Upper lobe of right lung (tissue), 1 donor: ENCODE measurements around the gene GPBP1L1. TPM values are rescaled to one million over a fixed set of nuclear protein-coding genes. Genes with fewer than 3 reads are reported as not detected.
"Not testable (repeated sequence)": the region's sequence is repeated elsewhere in the genome, so short reads cannot be mapped to it uniquely, and the experiment has no call there.

Experiments used
- ATAC-seq: fragments of 200-7000 bp; cut with Tn5 transposase; one replicate; pipeline ENCODE4 v1.9.1; 2020; ENCODE audit warnings: mild to moderate bottlenecking, moderate library complexity
- DNase-seq: peaks from one replicate; pipeline ENCODE4 v3.0.0-alpha.2; 2020
- H3K27ac ChIP-seq: fragments of 200-600 bp; one replicate; pipeline ENCODE4 v1.8.0; 2022
- H3K27me3 ChIP-seq: fragments of 200-600 bp; one replicate; pipeline ENCODE4 v1.8.0; 2022; ENCODE audit warnings: mild to moderate bottlenecking
- H3K36me3 ChIP-seq: fragments of 200-600 bp; one replicate; pipeline ENCODE4 v1.8.0; 2022
- H3K4me1 ChIP-seq: fragments of 200-600 bp; one replicate; pipeline ENCODE4 v1.8.0; 2022
- H3K4me3 ChIP-seq: fragments of 200-600 bp; one replicate; pipeline ENCODE4 v1.8.0; 2022; ENCODE audit warnings: mild to moderate bottlenecking
- H3K9me3 ChIP-seq: fragments of 200-600 bp; one replicate; pipeline ENCODE4 v1.8.0; 2022
- CTCF ChIP-seq: fragments of 200-600 bp; IDR thresholded peaks from one replicate; pipeline ENCODE4 v1.8.0; 2022; ENCODE audit warnings: antibody characterized with exemption
- intact Hi-C: fragments of 100-400 bp; cut with DNase I; formaldehyde crosslinking; loops from one replicate; pipeline ENCODE4 v1.11.0; 2022
- total RNA-seq: library from RNA; stranded (reverse); fragmentation: NEBNext Ultra II Directional; extraction: Animal tissue kit (Norgen Biotek cat#: 25700); gene quantifications from one replicate; pipeline ENCODE4 v1.2.1, GENCODE V29; 2021
- donor health status: DM: no; HTN: yes; CAD: no; lungs with severe emphysema.

Gene GPBP1L1
- total RNA-seq, 1 donor from 2014 or later, result 137 TPM

GRCh38 chr1:45722809-45723208 lies 36.5 kb upstream of the GPBP1L1 start:
- H3K4me1 ChIP-seq, result no peaks in the 10 kb centered on the region
- ATAC-seq, result peak; percentile 62

GRCh38 chr1:45721207-45721606 lies 34.9 kb upstream of the GPBP1L1 start:
- H3K9me3 ChIP-seq, result no peaks in the 10 kb centered on the region
- H3K4me3 ChIP-seq, result no peak overlapping the region
- DNase-seq, result no peak
- no peak for TF ChIP-seq CTCF
- ATAC-seq, result no peak
- no peaks in the 10 kb centered on the region for H3K4me1 ChIP-seq
- peaks cover 2% of the 10 kb centered on the region for H3K36me3 ChIP-seq
- intact Hi-C loops, result no loop called here
- H3K27ac ChIP-seq, result no peak overlapping the region
- no peaks in the 10 kb centered on the region for H3K27me3 ChIP-seq

More at GRCh38 chr1:45722809-45723208, 36.5 kb upstream of the GPBP1L1 start:
- H3K4me3 ChIP-seq, result no peak overlapping the region
- no peak for DNase-seq
- no peaks in the 10 kb centered on the region for H3K27me3 ChIP-seq
- H3K36me3 ChIP-seq, result peaks cover 13% of the 10 kb centered on the region
- no peak for TF ChIP-seq CTCF
- no peak overlapping the region for H3K27ac ChIP-seq
- intact Hi-C loops, result no loop called here
- no peaks in the 10 kb centered on the region for H3K9me3 ChIP-seq

- H3K36me3 ChIP-seq, result peaks cover 12% of the 10 kb centered on the region
- H3K27ac ChIP-seq, result no peak overlapping the region
- no peaks in the 10 kb centered on the region for H3K4me1 ChIP-seq
- TF ChIP-seq CTCF, result no peak
- no peaks in the 10 kb centered on the region for H3K9me3 ChIP-seq
- ATAC-seq (peak; percentile 31), DNase-seq (no peak)
- intact Hi-C loops, result no loop called here
- no peaks in the 10 kb centered on the region for H3K27me3 ChIP-seq
- no peak overlapping the region for H3K4me3 ChIP-seq
Observed at GRCh38 chr1:45718289-45718688, 32.0 kb upstream of the GPBP1L1 start.

GRCh38 chr1:45717386-45717785 lies 31.1 kb upstream of the GPBP1L1 start:
- peaks cover 17% of the 10 kb centered on the region for H3K36me3 ChIP-seq
- H3K27me3 ChIP-seq, H3K4me3 ChIP-seq, H3K9me3 ChIP-seq, DNase-seq, ATAC-seq, intact Hi-C loops, H3K4me1 ChIP-seq, H3K27ac ChIP-seq: not testable (repeated sequence)

- no peak for ATAC-seq
- no peaks in the 10 kb centered on the region for H3K4me1 ChIP-seq
- peaks cover 22% of the 10 kb centered on the region for H3K36me3 ChIP-seq
- no peak for TF ChIP-seq CTCF
- no peaks in the 10 kb centered on the region for H3K9me3 ChIP-seq
- H3K27me3 ChIP-seq, result no peaks in the 10 kb centered on the region
- H3K4me3 ChIP-seq, result no peak overlapping the region
- intact Hi-C loops, result no loop called here
- no peak overlapping the region for H3K27ac ChIP-seq
- DNase-seq, result no peak
Observed at GRCh38 chr1:45716700-45717099, 30.4 kb upstream of the GPBP1L1 start.

- no peaks in the 10 kb centered on the region for H3K4me1 ChIP-seq
- DNase-seq, result no peak
- no peak overlapping the region for H3K27ac ChIP-seq
- no peaks in the 10 kb centered on the region for H3K27me3 ChIP-seq
- no peaks in the 10 kb centered on the region for H3K9me3 ChIP-seq
- ATAC-seq, result no peak
- no peak overlapping the region for H3K4me3 ChIP-seq
- no peak for TF ChIP-seq CTCF
- intact Hi-C loops, result no loop called here
- H3K36me3 ChIP-seq, result peaks cover 31% of the 10 kb centered on the region
Observed at GRCh38 chr1:45713711-45714110, 27.4 kb upstream of the GPBP1L1 start.
